ENCODE results near the gene MAGEA10. TPM values are rescaled to one million over a fixed set of nuclear protein-coding genes. Genes with fewer than 3 reads are reported as not detected.
"Not testable (repeated sequence)": the region's sequence is repeated elsewhere in the genome, so short reads cannot be mapped to it uniquely, and the experiment has no call there.

The MAGEA10 gene
- total RNA-seq, 1 donor from 2014 or later = not detected

DNA sequence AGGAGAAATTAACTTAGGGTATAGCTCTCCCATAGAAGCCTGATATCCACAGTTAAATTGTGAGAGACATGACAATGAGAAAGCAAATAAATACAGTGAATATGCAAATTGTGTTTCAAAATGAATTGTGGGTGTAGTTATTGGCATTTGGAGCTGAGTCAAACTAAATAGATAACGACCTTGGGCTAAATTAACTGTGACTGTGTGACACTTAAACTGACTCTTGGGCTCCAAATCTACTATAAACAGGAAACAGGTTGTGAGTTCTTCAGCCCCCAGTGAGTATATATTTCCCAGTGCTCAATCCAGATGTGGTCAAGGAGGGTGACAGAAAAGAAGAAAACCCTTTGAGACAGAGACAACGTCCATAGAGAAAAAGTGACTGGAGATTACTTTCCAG is 11.3 kb upstream of the MAGEA10 start:
- TF ChIP-seq, protein P1, sequence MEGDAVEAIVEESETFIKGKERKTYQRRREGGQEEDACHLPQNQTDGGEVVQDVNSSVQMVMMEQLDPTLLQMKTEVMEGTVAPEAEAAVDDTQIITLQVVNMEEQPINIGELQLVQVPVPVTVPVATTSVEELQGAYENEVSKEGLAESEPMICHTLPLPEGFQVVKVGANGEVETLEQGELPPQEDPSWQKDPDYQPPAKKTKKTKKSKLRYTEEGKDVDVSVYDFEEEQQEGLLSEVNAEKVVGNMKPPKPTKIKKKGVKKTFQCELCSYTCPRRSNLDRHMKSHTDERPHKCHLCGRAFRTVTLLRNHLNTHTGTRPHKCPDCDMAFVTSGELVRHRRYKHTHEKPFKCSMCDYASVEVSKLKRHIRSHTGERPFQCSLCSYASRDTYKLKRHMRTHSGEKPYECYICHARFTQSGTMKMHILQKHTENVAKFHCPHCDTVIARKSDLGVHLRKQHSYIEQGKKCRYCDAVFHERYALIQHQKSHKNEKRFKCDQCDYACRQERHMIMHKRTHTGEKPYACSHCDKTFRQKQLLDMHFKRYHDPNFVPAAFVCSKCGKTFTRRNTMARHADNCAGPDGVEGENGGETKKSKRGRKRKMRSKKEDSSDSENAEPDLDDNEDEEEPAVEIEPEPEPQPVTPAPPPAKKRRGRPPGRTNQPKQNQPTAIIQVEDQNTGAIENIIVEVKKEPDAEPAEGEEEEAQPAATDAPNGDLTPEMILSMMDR (IDR thresholded peaks at IDR 0.05) = no peak
- Histone ChIP-seq H3K27ac (no peak overlapping the region), H3K4me1 (no peaks in the 10 kb centered on the region), H3K4me3 (no peak overlapping the region), H3K9me3 (no peaks in the 10 kb centered on the region), H3K36me3 (no peaks in the 10 kb centered on the region), H3K27me3 (no peaks in the 10 kb centered on the region)
- no peak for DNase-seq (ENCODE audit: low spot score in 2 of 2)
- intact Hi-C loops (cut with DNase I) = no loop called here

DNA sequence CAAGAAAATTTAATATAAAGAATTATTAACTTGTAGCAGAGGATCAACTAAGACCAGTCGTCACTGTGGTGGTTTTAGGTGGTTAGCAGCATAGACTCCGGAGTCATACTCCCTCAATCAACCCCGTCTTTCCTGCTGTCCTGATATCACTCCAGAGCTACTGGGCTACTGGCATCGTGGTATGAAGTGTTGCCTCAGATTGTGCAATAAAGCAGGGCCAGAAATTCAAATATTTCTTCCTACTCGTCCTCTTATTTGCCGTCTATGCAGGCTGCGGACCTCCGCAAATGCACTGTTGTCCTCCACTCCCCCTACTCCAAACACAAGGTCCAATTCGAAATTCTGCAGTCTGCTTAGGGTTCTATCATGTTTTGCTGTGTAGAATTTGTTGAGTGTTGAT is 1.2 kb upstream of the MAGEA10 start:
- DNase-seq (ENCODE audit: low spot score in 2 of 2) = no peak
- H3K9me3 ChIP-seq = no peaks in the 10 kb centered on the region
- no peaks in the 10 kb centered on the region for H3K27me3 ChIP-seq
- TF ChIP-seq, protein P1 (IDR thresholded peaks at IDR 0.05) = no peak
- intact Hi-C loops (cut with DNase I) = no loop called here
- no peaks in the 10 kb centered on the region for H3K4me1 ChIP-seq
- H3K36me3 ChIP-seq = no peaks in the 10 kb centered on the region
- H3K4me3 ChIP-seq = no peak overlapping the region
- H3K27ac ChIP-seq = no peak overlapping the region

DNA sequence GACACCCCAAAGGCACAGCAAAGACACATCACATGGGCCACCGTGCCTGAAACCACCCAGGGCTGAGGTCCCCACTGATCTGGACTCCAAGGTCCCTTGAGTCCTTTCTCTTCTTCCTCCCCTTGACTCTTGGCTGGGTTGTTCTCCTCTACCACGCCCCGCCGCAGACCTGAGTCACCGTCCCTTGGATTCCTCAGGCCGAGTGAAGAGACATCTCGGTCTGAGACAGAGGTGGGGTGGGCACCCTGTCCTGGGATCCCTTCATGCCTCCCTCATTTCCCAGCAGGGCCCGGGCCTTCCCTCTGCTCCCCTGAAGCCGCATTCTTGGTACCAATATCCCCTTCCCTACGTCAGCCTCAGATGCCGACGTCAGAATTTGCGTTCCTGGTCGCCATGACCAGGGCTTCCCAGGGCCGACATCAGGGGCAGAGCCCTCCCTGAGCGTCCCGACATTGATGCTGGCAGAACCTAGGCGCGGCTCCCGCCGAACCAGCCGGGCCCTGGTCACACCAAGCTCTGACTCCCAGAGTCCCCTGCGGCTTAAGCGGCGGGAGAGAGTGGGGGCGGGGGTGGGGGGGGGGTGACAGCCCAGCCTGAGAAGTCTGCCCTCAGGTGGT is 498 bp downstream of the MAGEA10 start:
- Histone ChIP-seq H3K36me3 (no peaks in the 10 kb centered on the region), H3K4me3 (no peak overlapping the region), H3K4me1 (no peaks in the 10 kb centered on the region), H3K27ac (no peak overlapping the region), H3K9me3 (no peaks in the 10 kb centered on the region), H3K27me3 (no peaks in the 10 kb centered on the region)
- TF ChIP-seq, protein P1 (IDR thresholded peaks at IDR 0.05) = no peak
- DNase-seq (ENCODE audit: low spot score in 2 of 2) = no peak
- intact Hi-C loops (cut with DNase I) = no loop called here

DNA sequence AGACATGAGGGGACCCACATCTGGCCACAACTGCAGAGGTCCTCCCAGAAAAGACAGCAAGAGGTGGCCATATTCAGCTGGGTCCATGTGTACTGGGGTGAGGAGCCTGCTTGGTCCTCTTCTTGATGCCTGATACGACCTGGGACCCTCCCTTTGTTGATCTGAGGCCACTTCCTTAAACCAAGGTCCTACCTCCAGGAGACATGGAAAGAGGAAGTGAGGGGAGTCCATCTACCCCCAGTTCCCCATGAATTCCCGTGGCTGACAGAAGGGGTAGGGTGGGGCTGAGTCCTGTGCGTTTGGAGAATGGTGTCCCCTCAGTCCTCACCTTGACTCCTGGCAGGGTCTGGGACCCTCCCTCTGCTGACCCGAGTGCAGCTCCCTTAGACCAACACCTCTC is 2.1 kb downstream of the MAGEA10 start:
- no peaks in the 10 kb centered on the region for H3K9me3 ChIP-seq
- no peaks in the 10 kb centered on the region for H3K4me1 ChIP-seq
- intact Hi-C loops (cut with DNase I) = no loop called here
- no peaks in the 10 kb centered on the region for H3K27me3 ChIP-seq
- no peaks in the 10 kb centered on the region for H3K36me3 ChIP-seq
- H3K27ac ChIP-seq = no peak overlapping the region
- DNase-seq (ENCODE audit: low spot score in 2 of 2) = no peak
- TF ChIP-seq, protein P1 (IDR thresholded peaks at IDR 0.05) = no peak
- no peak overlapping the region for H3K4me3 ChIP-seq

DNA sequence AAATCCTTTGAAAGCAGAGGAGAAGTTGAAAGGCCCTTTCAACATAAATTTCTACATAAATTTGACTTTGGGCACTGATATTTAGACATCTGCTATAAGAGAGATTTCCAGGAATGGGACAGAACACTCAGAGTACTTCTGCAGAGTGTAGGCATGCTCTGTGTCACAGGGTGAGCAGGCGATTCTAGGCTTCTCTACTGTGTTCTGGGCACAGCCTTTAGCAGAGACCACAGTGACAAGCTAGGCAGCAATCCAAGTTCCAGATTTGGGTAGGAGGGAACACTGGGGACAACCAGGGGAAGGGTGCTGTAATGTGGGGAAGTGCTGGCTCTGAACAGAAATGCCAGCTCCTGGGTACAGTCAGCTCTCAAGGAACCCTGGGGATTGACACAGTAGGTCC is 6.9 kb downstream of the MAGEA10 start:
- Histone ChIP-seq H3K27ac (no peak overlapping the region), H3K4me3 (no peak overlapping the region), H3K36me3 (no peaks in the 10 kb centered on the region), H3K9me3 (no peaks in the 10 kb centered on the region), H3K4me1 (no peaks in the 10 kb centered on the region), H3K27me3 (no peaks in the 10 kb centered on the region)
- no peak for DNase-seq (ENCODE audit: low spot score in 2 of 2)
- intact Hi-C loops (cut with DNase I) = no loop called here
- TF ChIP-seq, protein P1 (IDR thresholded peaks at IDR 0.05) = no peak

DNA sequence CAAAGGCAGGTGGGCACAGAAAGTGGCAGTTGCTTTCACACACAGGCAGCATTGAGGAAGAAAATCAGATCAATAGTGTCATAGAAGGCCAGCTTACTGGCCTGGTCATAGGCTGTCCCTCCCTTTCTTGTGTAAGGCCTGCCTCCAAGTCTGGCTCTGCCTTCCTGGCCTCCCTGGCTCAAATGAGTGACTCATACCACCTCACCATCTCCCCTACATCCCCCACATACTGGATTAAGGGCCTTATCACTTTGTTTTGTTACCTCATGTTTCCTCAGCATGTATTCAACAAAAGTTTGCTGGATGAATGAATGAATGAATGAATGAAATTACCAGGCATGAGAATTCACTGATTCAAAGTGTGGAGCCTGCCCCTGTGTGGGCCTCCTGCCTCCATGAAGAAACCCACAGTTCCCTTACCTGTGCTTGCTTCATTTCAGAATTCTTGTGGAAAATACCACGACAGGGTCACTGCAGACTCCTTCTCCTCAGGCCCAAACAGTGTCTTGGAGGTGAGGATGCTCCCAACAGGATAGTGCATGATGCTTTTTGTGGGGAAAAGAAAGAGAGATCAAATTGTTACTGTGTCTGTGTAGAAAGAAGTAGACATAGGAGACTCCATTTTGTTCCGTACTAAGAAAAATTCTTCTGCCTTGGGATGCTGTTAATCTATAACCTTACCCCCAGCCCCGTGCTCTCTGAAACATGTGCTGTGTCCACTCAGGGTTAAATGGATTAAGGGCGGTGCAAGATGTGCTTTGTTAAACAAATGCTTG is 9.1 kb downstream of the MAGEA10 start:
- H3K4me3 ChIP-seq; DNase-seq (ENCODE audit: low spot score in 2 of 2); H3K9me3 ChIP-seq; H3K36me3 ChIP-seq; H3K27me3 ChIP-seq; intact Hi-C loops (cut with DNase I); H3K27ac ChIP-seq; H3K4me1 ChIP-seq: not testable (repeated sequence)
